Smooth muscle cell (in vitro differentiated cells): ENCODE measurements around the gene KREMEN1. TPM values are rescaled to one million over a fixed set of nuclear protein-coding genes. Genes with fewer than 3 reads are reported as not detected.

Experiments
- DNase-seq: peaks from one replicate; lab custom pipeline; 2025; ENCODE audit not compliant: unreplicated experiment; lab: John Stamatoyannopoulos, UW
- H2AFZ ChIP-seq: fragments of 200-600 bp; sonication (generic); 2 replicates; pipeline ENCODE4 v1.6.0; 2016; ENCODE audit warnings: antibody characterized with exemption, low read depth, mild to moderate bottlenecking
- H3F3A ChIP-seq: fragments of 200-600 bp; sonication (generic); 2 replicates; pipeline ENCODE4 v1.6.0; 2017; ENCODE audit warnings: antibody characterized with exemption, low read depth
- H3K27ac ChIP-seq: fragments of 200-600 bp; sonication (generic); 2 replicates; pipeline ENCODE4 v1.5.1; 2016; ENCODE audit warnings: low read depth, mild to moderate bottlenecking
- H3K27me3 ChIP-seq: fragments of 200-600 bp; sonication (generic); 2 replicates; pipeline ENCODE4 v1.6.1; 2016; ENCODE audit warnings: low read depth, mild to moderate bottlenecking
- H3K36me3 ChIP-seq: fragments of 200-600 bp; sonication (generic); 2 replicates; pipeline ENCODE4 v1.5.1; 2016; ENCODE audit warnings: low read depth
- H3K4me1 ChIP-seq: fragments of 200-600 bp; sonication (generic); 2 replicates; pipeline ENCODE4 v1.5.1; 2016; ENCODE audit warnings: low read depth
- H3K4me2 ChIP-seq: fragments of 200-600 bp; sonication (generic); 2 replicates; pipeline ENCODE4 v1.6.0; 2016; ENCODE audit warnings: mild to moderate bottlenecking
- H3K4me3 ChIP-seq: fragments of 200-600 bp; sonication (generic); 2 replicates; pipeline ENCODE4 v1.5.1; 2016; ENCODE audit warnings: mild to moderate bottlenecking
- H3K79me2 ChIP-seq: fragments of 200-600 bp; sonication (generic); 2 replicates; pipeline ENCODE4 v1.6.0; 2016; ENCODE audit warnings: low read depth, mild to moderate bottlenecking
- H3K9ac ChIP-seq: fragments of 200-600 bp; sonication (generic); 2 replicates; pipeline ENCODE4 v1.6.0; 2016; ENCODE audit warnings: low read depth
- H3K9me3 ChIP-seq: fragments of 200-600 bp; sonication (generic); replicated peaks from 2 replicates; pipeline ENCODE4 v1.5.1; 2016; ENCODE audit warnings: low read depth
- H4K20me1 ChIP-seq: fragments of 200-600 bp; sonication (generic); 2 replicates; pipeline ENCODE4 v1.6.0; 2016; ENCODE audit warnings: low read depth
- WGBS: methylation state at CpG from one replicate; pipeline ENCODE4 v1.1.7; 2016; ENCODE audit warnings: low lambda C conversion rate; 5-methylcytosine and 5-hydroxymethylcytosine counted together
- polyA plus RNA-seq: library from polyadenylated mRNA; unstranded; fragments of >200 nt; fragmentation: Nextera tagmentation; extraction: Ambion mirVana; gene quantifications from 2 replicates; pipeline ENCODE4 v1.2.1, GENCODE V29; 2016
- total RNA-seq: library from RNA; depleted of rRNA; stranded (reverse); fragments of >200 nt; gene quantifications from 2 replicates; pipeline ENCODE4 v1.2.3, GENCODE V29; 2014
- TF ChIP-seq, protein P1 (sequence below): fragments of 200-600 bp; sonication (generic); IDR thresholded peaks from 2 replicates; pipeline ENCODE4 v1.5.1; 2017; ENCODE audit warnings: borderline replicate concordance, mild to moderate bottlenecking, antibody characterized with exemption; ENCODE audit not compliant: insufficient read depth, poor library complexity, severe bottlenecking

The KREMEN1 gene
- total and polyA plus RNA-seq, 2 experiments from 2014 or later: 6.0 to 6.8 TPM

DNA sequence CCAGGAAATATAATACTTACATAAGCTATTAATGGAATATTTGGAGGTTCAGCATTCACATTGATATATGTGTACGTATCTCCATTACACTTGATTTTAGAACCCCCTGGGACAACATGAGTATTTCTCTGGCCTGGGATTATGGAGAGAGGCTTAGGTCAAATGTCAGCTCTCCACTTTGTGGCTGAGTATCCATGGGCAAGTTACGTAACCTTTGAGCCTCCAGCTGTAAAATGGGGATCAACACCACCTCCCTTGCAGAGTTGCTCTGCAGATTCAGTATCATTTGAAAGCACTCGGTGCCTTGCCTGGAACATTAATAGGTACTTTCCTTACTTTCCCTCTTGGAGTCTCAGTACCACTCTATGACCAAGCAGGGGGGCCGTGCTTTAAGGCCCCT is 44.4 kb upstream of the KREMEN1 start:
- TF ChIP-seq, protein P1, sequence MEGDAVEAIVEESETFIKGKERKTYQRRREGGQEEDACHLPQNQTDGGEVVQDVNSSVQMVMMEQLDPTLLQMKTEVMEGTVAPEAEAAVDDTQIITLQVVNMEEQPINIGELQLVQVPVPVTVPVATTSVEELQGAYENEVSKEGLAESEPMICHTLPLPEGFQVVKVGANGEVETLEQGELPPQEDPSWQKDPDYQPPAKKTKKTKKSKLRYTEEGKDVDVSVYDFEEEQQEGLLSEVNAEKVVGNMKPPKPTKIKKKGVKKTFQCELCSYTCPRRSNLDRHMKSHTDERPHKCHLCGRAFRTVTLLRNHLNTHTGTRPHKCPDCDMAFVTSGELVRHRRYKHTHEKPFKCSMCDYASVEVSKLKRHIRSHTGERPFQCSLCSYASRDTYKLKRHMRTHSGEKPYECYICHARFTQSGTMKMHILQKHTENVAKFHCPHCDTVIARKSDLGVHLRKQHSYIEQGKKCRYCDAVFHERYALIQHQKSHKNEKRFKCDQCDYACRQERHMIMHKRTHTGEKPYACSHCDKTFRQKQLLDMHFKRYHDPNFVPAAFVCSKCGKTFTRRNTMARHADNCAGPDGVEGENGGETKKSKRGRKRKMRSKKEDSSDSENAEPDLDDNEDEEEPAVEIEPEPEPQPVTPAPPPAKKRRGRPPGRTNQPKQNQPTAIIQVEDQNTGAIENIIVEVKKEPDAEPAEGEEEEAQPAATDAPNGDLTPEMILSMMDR: no peak
- Histone ChIP-seq H3K27ac (no peak overlapping the region), H3F3A (peaks cover 20% of the 10 kb centered on the region), H4K20me1 (no peaks in the 10 kb centered on the region), H3K27me3 (no peaks in the 10 kb centered on the region), H3K9me3 (no peaks in the 10 kb centered on the region), H2AFZ (no peak overlapping the region), H3K4me2 (no peak overlapping the region), H3K4me3 (no peak overlapping the region), H3K79me2 (no peaks in the 10 kb centered on the region), H3K4me1 (peaks cover 25% of the 10 kb centered on the region), H3K9ac (no peak overlapping the region), H3K36me3 (no peaks in the 10 kb centered on the region)
- WGBS: 84% methylated on average over 4 of the region's 4 CpGs
- no peak for DNase-seq

DNA sequence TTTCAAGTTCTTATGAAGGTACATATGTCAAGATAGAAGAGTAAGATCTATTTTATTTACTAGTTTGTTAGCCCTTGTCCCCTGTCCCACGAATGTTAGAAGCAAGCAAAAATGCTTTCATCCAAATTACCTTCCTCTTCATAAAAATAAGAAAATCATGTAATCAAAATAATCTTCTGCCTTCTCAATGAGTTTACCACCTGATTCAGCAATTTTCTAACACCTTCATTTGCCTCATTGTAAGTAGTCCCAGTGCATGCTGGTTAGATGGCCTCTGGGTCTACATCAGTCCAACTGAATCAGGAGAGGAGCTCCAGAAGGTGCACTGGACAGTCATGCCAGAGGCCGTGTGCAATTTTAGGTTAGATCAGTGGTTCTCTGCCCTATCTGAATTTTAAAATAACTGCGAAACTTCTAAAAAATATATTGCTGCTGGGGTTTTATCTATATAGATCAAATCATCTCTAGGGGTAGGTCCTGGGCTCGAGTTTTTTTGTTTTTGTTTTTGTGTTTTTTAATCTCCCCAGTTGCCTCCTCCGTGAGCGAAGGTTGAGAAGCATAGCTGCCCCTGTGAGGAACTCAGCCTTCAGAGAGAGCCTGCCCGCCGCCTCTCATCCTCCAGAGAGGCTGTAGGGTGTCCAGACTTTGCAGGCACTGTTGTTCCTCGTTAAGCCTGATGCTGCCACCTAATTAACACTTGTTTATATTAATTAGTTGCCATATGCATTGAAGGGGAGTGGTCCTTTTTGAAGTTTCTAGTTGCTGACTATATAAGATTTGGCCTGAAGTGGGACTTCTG is 43.4 kb upstream of the KREMEN1 start:
- peak overlapping the region; percentile 92 for H3K9ac ChIP-seq
- H3K9me3 ChIP-seq: no peaks in the 10 kb centered on the region
- no peaks in the 10 kb centered on the region for H4K20me1 ChIP-seq
- no peak overlapping the region for H2AFZ ChIP-seq
- no peaks in the 10 kb centered on the region for H3K27me3 ChIP-seq
- H3K4me1 ChIP-seq: peaks cover 25% of the 10 kb centered on the region
- no peak for DNase-seq
- peaks cover 20% of the 10 kb centered on the region for H3F3A ChIP-seq
- TF ChIP-seq, protein P1: no peak
- peak overlapping the region; percentile 96 for H3K27ac ChIP-seq
- H3K4me2 ChIP-seq: peak overlapping the region; percentile 86
- H3K79me2 ChIP-seq: no peaks in the 10 kb centered on the region
- no peak overlapping the region for H3K4me3 ChIP-seq
- no peaks in the 10 kb centered on the region for H3K36me3 ChIP-seq
- WGBS: 72% methylated on average over 9 of the region's 9 CpGs

DNA sequence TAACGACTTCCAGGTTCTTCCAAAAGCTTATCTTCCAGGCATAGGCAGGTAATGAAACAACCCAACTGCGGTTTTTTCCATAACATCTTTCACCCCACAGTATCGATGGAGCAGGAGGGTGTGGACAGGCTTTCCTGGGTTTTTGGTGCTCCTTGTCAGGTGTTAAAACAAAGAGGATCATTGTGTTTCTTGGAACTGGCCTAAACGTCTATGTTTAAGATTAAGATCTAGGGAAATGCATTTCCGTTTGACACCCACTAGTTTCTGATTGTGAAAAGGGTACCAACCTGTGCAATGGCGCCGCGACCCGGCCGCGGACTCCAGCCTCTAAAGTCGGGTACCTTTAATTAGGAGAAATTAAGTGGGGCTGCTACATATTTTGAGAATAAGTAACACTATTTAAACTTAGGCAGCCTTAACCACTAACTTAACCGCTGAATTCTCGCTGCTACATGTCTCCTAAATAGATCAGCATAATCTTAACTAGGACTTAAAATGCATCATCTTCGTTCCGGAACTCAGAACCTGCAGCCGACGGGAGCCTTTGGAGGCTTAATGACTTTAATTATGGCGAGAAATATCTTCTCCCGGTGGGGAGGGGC is 42.7 kb upstream of the KREMEN1 start:
- peaks cover 25% of the 10 kb centered on the region for H3K4me1 ChIP-seq
- peak overlapping the region; percentile 96 for H3K27ac ChIP-seq
- no peaks in the 10 kb centered on the region for H3K79me2 ChIP-seq
- H2AFZ ChIP-seq: no peak overlapping the region
- H3K4me2 ChIP-seq: peak overlapping the region; percentile 86
- no peaks in the 10 kb centered on the region for H3K9me3 ChIP-seq
- H3K36me3 ChIP-seq: no peaks in the 10 kb centered on the region
- H3F3A ChIP-seq: peaks cover 20% of the 10 kb centered on the region
- peak overlapping the region; percentile 92 for H3K9ac ChIP-seq
- no peaks in the 10 kb centered on the region for H4K20me1 ChIP-seq
- H3K4me3 ChIP-seq: peak overlapping the region; percentile 50
- TF ChIP-seq, protein P1: no peak
- DNase-seq: no peak
- WGBS: 5% methylated on average over 20 of the region's 20 CpGs
- no peaks in the 10 kb centered on the region for H3K27me3 ChIP-seq
